PC-3 (cell line): Measurements from ENCODE around the gene LRRC4B. TPM values are rescaled to one million over a fixed set of nuclear protein-coding genes. Genes with fewer than 3 reads are reported as not detected.

Experiments
- ATAC-seq: fragments of 200-7000 bp; cut with Tn5 transposase; 2 replicates; pipeline ENCODE4 v1.9.1; 2020; ENCODE audit warnings: mild to moderate bottlenecking, moderate library complexity
- BruUV-seq: library from RNA; stranded (reverse); fragments of 400-500 nt; replicated peaks from 2 replicates; lab custom pipeline; 2021; lab: Mats Ljungman, UMichigan
- CTCF ChIA-PET: fragments of 300-600 bp; sonication (Branson Sonifier 250); formaldehyde crosslinking; loops from one replicate; lab custom pipeline; 2022; ENCODE audit warnings: antibody characterized with exemption; lab: Charles Lee
- POLR2A ChIA-PET: fragments of 300-600 bp; sonication (Branson Sonifier 250); formaldehyde crosslinking; loops from one replicate; lab custom pipeline; 2022; ENCODE audit warnings: antibody characterized with exemption; ENCODE audit not compliant: unreplicated experiment; lab: Charles Lee
- DNase-seq: peaks from one replicate; pipeline ENCODE4 v3.0.0-alpha.2; 2015
- H2AFZ ChIP-seq: fragments of 300-600 bp; sonication (generic); 2 replicates; pipeline ENCODE4 v1.6.0; 2016; ENCODE audit warnings: antibody characterized with exemption, low read length
- H3F3A ChIP-seq: fragments of 300-600 bp; sonication (generic); one replicate; pipeline ENCODE4 v1.6.0; 2017; ENCODE audit warnings: antibody characterized with exemption, low read length, control low read depth, mild to moderate bottlenecking; ENCODE audit not compliant: unreplicated experiment
- H3K27ac ChIP-seq: fragments of 300-600 bp; sonication (generic); 2 replicates; pipeline ENCODE4 v1.5.1; 2016; ENCODE audit warnings: mild to moderate bottlenecking, low read length
- H3K27me3 ChIP-seq: fragments of 300-600 bp; sonication (generic); 2 replicates; pipeline ENCODE4 v1.6.1; 2016; ENCODE audit warnings: low read length, mixed read lengths
- H3K36me3 ChIP-seq: fragments of 300-600 bp; sonication (generic); 2 replicates; pipeline ENCODE4 v1.6.1; 2016; ENCODE audit warnings: low read depth, mixed run types, low read length, mixed read lengths
- H3K4me1 ChIP-seq: fragments of 300-600 bp; sonication (generic); 2 replicates; pipeline ENCODE4 v1.5.1; 2016; ENCODE audit warnings: low read length; ENCODE audit not compliant: insufficient read depth
- H3K4me2 ChIP-seq: fragments of 300-600 bp; sonication (generic); 2 replicates; pipeline ENCODE4 v1.6.0; 2016; ENCODE audit warnings: low read length
- H3K4me3 ChIP-seq: fragments of 300-600 bp; sonication (generic); 2 replicates; pipeline ENCODE4 v1.5.1; 2016; ENCODE audit warnings: mild to moderate bottlenecking, low read length, mixed read lengths
- H3K79me2 ChIP-seq: fragments of 300-600 bp; sonication (generic); 2 replicates; pipeline ENCODE4 v1.6.1; 2017; ENCODE audit warnings: low read length, mixed read lengths
- H3K9ac ChIP-seq: fragments of 300-600 bp; sonication (generic); 2 replicates; pipeline ENCODE4 v1.6.0; 2016; ENCODE audit warnings: mild to moderate bottlenecking, low read length
- H3K9me2 ChIP-seq: fragments of 300-600 bp; sonication (generic); replicated peaks from 2 replicates; pipeline ENCODE4 v1.6.1; 2016; ENCODE audit warnings: mixed run types, low read length, mixed read lengths
- H3K9me3 ChIP-seq: fragments of 300-600 bp; sonication (generic); 2 replicates; pipeline ENCODE4 v1.6.1; 2016; ENCODE audit warnings: low read length, mixed read lengths
- H4K20me1 ChIP-seq: fragments of 300-600 bp; sonication (generic); 2 replicates; pipeline ENCODE4 v1.6.1; 2016; ENCODE audit warnings: low read length, mixed read lengths
- EZH2 ChIP-seq: fragments of 300-600 bp; sonication (generic); IDR thresholded peaks from one replicate; pipeline ENCODE4 v1.6.1; 2017; ENCODE audit warnings: antibody characterized with exemption, mild to moderate bottlenecking, low read length; ENCODE audit not compliant: unreplicated experiment
- EZH2phosphoT487 ChIP-seq: fragments of 300-600 bp; sonication (generic); IDR thresholded peaks from 2 replicates; pipeline ENCODE4 v1.6.1; 2018; ENCODE audit warnings: mild to moderate bottlenecking, antibody characterized with exemption, low read length, borderline replicate concordance
- intact Hi-C: fragments of 100-400 bp; cut with micrococcal nuclease; formaldehyde crosslinking; loops from 2 replicates; pipeline ENCODE4 v1.9.0; 2023
- total RNA-seq: library from RNA; depleted of rRNA; stranded (reverse); fragments of >200 nt; gene quantifications from 2 replicates; pipeline ENCODE4 v1.2.3, GENCODE V29; 2014
- TF ChIP-seq, protein P1 (sequence below): fragments of 300-600 bp; sonication (generic); conservative IDR thresholded peaks from 2 replicates; pipeline ENCODE4 v1.5.1; 2017; ENCODE audit warnings: antibody characterized with exemption, low read depth, mild to moderate bottlenecking, low read length

The LRRC4B gene
- total RNA-seq, 1 experiment from 2014 or later = 0.26 TPM

GRCh38 chr19:50476907-50477238, 91.4 kb downstream of the LRRC4B start:
- peaks cover 21% of the 10 kb centered on the region for H4K20me1 ChIP-seq
- H2AFZ ChIP-seq = peak overlapping the region; percentile 88; the same call in 1 of the 2 replicates
- TF ChIP-seq EZH2phosphoT487 (no peak), EZH2 (no peak)
- TF ChIP-seq, protein P1, sequence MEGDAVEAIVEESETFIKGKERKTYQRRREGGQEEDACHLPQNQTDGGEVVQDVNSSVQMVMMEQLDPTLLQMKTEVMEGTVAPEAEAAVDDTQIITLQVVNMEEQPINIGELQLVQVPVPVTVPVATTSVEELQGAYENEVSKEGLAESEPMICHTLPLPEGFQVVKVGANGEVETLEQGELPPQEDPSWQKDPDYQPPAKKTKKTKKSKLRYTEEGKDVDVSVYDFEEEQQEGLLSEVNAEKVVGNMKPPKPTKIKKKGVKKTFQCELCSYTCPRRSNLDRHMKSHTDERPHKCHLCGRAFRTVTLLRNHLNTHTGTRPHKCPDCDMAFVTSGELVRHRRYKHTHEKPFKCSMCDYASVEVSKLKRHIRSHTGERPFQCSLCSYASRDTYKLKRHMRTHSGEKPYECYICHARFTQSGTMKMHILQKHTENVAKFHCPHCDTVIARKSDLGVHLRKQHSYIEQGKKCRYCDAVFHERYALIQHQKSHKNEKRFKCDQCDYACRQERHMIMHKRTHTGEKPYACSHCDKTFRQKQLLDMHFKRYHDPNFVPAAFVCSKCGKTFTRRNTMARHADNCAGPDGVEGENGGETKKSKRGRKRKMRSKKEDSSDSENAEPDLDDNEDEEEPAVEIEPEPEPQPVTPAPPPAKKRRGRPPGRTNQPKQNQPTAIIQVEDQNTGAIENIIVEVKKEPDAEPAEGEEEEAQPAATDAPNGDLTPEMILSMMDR = no peak
- no peaks in the 10 kb centered on the region for H3K9me3 ChIP-seq
- H3K27ac ChIP-seq = peak overlapping the region; percentile 77
- CTCF ChIA-PET = no interaction called here
- no peaks in the 10 kb centered on the region for H3F3A ChIP-seq
- peaks cover 8% of the 10 kb centered on the region for H3K4me1 ChIP-seq
- intact Hi-C loops = no loop called here
- DNase-seq (no peak), ATAC-seq (no peak)
- BruUV-seq = TSS peak; percentile 74
- peak overlapping the region; percentile 90 for H3K9ac ChIP-seq
- peak overlapping the region; percentile 86 for H3K4me3 ChIP-seq
- H3K4me2 ChIP-seq = peak overlapping the region; percentile 91
- peaks cover 31% of the 10 kb centered on the region for H3K79me2 ChIP-seq
- POLR2A ChIA-PET = interaction anchor here (0.7 kb wide), 1 partner anchor 10 kb away, joined by 5 read pairs; no protein-coding TSS in a partner anchor
- no peaks in the 10 kb centered on the region for H3K9me2 ChIP-seq
- peaks cover 20% of the 10 kb centered on the region; the same call in 1 of the 2 replicates for H3K36me3 ChIP-seq
- no peaks in the 10 kb centered on the region for H3K27me3 ChIP-seq

- no peaks in the 10 kb centered on the region for H3K27me3 ChIP-seq
- H3K9ac ChIP-seq = peak within 1 kb of the TSS; percentile 90
- peak within 1 kb of the TSS; percentile 77 for H3K27ac ChIP-seq
- peak; percentile 90 for ATAC-seq
- peaks cover 21% of the 10 kb centered on the region for H4K20me1 ChIP-seq
- H3F3A ChIP-seq = no peaks in the 10 kb centered on the region
- TF ChIP-seq EZH2phosphoT487 (no peak), EZH2 (no peak)
- TF ChIP-seq, protein P1 = no peak
- peaks cover 8% of the 10 kb centered on the region for H3K4me1 ChIP-seq
- H3K36me3 ChIP-seq = peaks cover 19% of the 10 kb centered on the region; the same call in 1 of the 2 replicates
- peak; percentile 95 for DNase-seq
- BruUV-seq = TSS peak; percentile 43
- no peaks in the 10 kb centered on the region for H3K9me3 ChIP-seq
- ChIA-PET CTCF (no interaction called here), POLR2A (no interaction called here)
- peak within 1 kb of the TSS; percentile 91 for H3K4me2 ChIP-seq
- intact Hi-C loops = no loop called here
- H3K4me3 ChIP-seq = peak within 1 kb of the TSS; percentile 86
- peak within 1 kb of the TSS; percentile 88 for H2AFZ ChIP-seq
- H3K79me2 ChIP-seq = peaks cover 31% of the 10 kb centered on the region
- no peaks in the 10 kb centered on the region for H3K9me2 ChIP-seq
Observed at GRCh38 chr19:50476224-50476906, 91.9 kb downstream of the LRRC4B start, which contains the start of the genes EMC10 and GARIN5A. Gene EMC10 (plus strand): TSS chr19:50476507. CDS start chr19:50476545, 38 bp downstream. Gene GARIN5A (minus strand): TSS chr19:50476848. CDS start chr19:50476388, 460 bp downstream.

- intact Hi-C loops = no loop called here
- Histone ChIP-seq H2AFZ (no peak overlapping the region), H3K36me3 (peaks cover 13% of the 10 kb centered on the region; the same call in 1 of the 2 replicates), H3F3A (no peaks in the 10 kb centered on the region), H4K20me1 (peaks cover 21% of the 10 kb centered on the region), H3K4me1 (peaks cover 8% of the 10 kb centered on the region), H3K9me3 (no peaks in the 10 kb centered on the region), H3K27ac (no peak overlapping the region), H3K79me2 (peaks cover 31% of the 10 kb centered on the region), H3K4me2 (no peak overlapping the region), H3K9me2 (no peaks in the 10 kb centered on the region), H3K27me3 (no peaks in the 10 kb centered on the region), H3K9ac (no peak overlapping the region), H3K4me3 (no peak overlapping the region)
- TF ChIP-seq, protein P1 = no peak
- TF ChIP-seq EZH2 (no peak), EZH2phosphoT487 (no peak)
- CTCF ChIA-PET = no interaction called here
- BruUV-seq = no TSS peak
- ATAC-seq (no peak), DNase-seq (no peak)
- POLR2A ChIA-PET = no interaction called here
Observed at GRCh38 chr19:50475736-50476223, 92.5 kb downstream of the LRRC4B start.
